A204.1 (cell line): Measurements from ENCODE around the gene S100A8.
A peak's percentile ranks its signal among the peaks of the same experiment; 100 is the strongest.
"Not testable (repeated sequence)": the region's sequence is repeated elsewhere in the genome, so short reads cannot be mapped to it uniquely, and the experiment has no call there.

ENCODE experiments used
- FAIRE-seq: peaks from 2 replicates; lab custom pipeline; 2012; peaks lifted over from hg19 to GRCh38; lab: Jason Lieb, UNC

Gene S100A8

GRCh38 chr1:153390938-153391710 lies at the start of gene S100A8:
Gene S100A8, minus strand, starts transcription at chr1:153391073. Its CDS starts 538 bp downstream, at chr1:153390535.
- no peak for FAIRE-seq

GRCh38 chr1:153439273-153439672 lies 48.4 kb upstream of the S100A8 start:
- no peak for FAIRE-seq

- FAIRE-seq: no peak
These were observed 47.7 kb upstream of the S100A8 start for GRCh38 chr1:153438599-153438998.

DNA sequence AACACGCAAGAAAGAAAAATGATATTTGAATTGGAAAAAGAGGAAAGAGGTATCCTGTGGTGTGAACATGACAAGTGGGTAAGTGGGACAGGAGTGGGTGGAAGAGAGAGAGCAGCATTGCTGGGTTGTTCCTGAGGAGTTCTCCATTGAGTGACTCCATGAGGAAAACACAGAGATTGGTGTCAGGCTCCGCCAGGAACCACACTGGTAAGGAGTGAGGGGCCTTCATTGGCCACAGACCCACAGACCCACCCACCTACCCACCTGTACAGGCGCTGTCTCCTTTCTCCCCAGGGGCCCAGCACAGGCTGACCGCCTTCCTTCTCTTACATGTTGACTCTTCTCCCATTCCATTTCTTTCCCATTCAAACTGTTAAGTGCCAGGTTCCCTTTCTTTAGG lies 46.4 kb upstream of the S100A8 start:
- no peak for FAIRE-seq

DNA sequence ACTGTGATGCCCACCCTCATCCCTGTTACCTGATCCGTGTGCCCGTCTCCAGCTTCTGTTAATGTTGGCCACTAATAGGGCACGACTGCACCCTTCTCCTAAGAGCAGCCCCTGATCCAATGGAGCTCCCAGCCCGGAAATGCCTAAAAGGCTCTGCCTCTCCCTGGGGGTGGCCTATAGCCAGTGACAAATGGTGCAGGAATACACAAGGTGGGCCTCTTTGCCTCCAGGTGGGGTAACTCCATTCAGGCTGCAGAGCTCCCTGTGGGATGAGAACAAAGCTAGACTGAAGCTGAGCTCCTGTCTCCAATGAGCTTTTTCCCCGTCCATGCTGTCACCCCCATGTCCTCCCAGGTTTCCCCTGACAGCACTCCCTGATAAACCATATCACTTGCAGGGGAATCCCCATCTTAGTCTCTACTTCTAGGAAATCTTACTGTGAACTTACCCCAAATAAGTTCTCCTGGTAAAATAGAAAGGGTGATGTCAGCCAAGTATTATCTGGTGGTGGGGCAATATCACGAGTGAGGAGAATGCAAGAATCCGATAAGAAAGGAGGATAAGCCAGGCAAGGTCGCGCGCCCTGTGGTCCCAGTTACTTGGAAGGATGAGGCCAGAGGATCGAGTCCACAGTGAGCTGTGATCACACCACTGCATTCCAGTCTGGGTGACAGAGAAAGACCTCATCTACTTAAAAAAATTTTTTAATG lies 44.0 kb upstream of the S100A8 start:
- FAIRE-seq: no peak

DNA sequence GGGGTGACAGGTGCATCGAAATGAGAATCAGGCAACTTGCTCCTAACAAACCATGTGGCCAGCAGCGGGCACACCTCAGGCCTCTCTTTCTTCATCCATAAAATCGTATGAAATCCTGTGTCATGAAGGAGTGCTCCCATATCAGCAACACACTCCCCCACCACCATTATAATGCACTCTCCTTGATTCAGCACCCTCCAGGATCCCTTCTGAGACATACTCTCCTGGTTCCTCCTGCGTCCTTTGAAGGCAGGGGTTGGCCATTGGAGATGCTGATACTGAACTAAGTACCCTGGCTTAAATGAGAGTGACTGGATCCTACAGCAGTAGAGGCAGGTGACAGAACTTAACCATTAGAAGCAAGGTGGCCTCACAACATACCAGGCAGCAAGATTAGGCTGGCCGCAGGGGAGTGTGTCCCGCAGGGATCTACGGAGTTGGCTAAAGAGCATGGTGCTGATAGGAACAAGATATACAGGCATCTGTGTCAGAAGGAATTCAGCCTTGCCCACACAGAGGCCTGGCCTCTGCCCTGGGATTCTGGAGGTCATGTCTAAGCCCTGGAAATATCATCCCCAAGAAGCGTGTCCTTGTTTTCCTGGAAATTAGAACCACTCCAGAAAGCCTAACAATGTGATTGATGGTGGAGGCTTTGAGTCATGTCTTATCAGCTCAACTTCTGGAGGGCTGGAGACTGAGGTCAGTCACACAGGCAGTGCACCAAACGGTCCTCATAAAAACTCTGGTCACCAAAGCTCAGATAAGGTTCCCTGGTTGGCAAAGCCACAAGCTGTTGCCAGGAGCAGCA lies 42.2 kb upstream of the S100A8 start:
- FAIRE-seq: no peak

GRCh38 chr1:153431928-153432327 lies 41.1 kb upstream of the S100A8 start:
- no peak for FAIRE-seq

- no peak for FAIRE-seq
These were observed 40.6 kb upstream of the S100A8 start for GRCh38 chr1:153431427-153431826.

DNA sequence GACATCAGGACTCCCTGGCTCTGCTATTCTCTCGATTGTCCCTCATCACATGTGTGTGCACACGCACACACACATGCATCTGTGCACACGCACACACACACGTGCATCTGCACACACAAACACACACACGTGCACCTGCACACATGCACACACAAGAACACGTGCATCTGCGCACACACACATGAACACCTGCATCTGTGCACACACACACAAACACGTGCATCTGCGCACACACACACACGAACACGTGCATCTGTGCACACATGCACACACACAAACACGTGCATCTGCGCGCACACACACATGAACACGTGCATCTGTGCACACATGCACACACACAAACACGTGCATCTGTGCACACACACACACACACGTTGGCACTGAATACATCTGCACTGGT lies 40.1 kb upstream of the S100A8 start:
- FAIRE-seq: no peak

DNA sequence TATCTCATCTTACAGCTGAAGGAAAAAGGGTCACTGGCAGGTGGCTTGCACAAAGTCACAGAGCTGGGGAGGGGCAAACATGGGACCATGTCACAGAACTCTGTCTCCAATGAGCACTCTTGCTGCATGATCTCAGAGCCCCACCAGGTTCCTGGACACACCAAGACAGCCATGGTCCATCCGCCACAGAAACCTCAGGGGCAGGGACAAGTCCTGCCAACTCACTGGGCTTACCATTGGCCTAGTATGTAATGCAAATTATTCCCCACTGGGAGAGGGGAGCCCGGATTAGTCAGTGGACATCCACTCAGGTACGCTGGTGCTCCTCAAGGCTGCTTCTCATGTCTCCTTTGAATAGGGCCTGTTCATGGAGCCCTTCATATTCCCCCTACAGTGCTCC lies 39.7 kb upstream of the S100A8 start:
- FAIRE-seq: no peak

DNA sequence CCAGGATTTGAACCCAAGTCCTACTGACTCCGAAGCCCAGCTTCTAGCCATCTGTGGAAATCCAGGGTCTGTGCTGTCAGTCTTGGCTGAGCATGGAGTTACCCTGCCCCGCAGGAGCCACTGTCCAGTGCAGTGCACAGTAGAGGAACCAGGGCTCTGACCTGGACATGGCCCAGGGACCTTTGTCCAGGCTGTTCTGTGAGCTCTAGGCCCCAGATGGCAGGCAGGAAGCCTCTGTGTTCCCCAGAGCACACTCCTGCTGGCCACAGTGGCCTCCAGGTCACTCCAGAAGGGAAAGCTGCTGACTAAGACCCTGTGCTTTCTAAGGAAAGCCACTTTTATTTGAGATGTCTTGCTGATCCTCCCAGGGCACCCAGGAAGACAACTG lies 39.3 kb upstream of the S100A8 start:
- FAIRE-seq: no peak

GRCh38 chr1:153429266-153430165 lies 38.6 kb upstream of the S100A8 start:
- no peak for FAIRE-seq

DNA sequence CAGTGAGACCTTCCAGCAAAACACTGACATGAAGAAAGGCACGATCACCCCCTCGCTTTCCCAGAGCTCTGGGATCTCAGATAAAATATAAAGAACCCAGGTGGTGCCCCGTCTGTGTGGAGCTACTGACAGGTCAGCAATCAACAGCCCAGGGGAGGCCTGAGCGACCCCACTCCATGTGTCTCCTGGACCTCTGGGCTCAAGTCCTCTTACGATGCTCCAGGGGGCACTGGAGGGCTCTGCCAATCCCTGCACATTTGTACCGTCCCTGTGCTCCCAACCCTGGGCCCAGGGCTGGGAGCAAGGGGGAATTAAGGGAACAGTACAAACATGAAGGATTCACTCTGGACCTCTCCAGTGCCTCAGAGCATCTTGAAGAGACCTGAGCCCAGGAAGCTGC lies 37.9 kb upstream of the S100A8 start:
- FAIRE-seq: no peak

GRCh38 chr1:153428073-153428638 lies 37.3 kb upstream of the S100A8 start:
- FAIRE-seq: no peak

GRCh38 chr1:153426809-153427208 lies 35.9 kb upstream of the S100A8 start:
- no peak for FAIRE-seq

DNA sequence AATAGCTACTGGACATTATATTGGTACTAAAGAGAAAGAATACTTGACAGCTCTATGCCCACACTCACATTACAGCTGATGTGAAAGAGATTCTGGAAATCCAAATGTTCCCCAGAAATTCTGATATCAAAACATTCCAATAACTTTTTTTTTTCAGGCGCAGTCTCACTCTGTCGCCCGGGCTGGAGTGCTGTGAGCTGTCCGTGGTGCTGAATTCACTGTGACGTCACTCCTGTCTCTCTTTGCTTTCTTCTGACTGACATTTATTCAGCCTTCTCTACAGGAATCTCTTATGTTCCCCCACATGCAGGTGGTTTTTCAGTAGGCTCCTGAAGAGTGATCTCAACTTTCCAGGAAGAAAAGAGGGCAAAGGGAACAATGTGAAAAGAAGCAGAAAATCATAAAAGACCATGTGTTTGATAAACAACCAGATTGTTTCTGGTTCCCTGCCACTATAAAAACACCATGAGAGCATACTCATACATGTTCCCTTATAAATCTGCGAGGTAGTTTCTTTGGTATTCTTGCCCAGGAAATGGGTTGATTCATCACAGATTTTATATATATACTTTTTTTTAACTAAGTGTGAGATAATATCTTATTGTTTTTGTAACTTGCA lies 31.7 kb upstream of the S100A8 start:
- peak; percentile 16 for FAIRE-seq

DNA sequence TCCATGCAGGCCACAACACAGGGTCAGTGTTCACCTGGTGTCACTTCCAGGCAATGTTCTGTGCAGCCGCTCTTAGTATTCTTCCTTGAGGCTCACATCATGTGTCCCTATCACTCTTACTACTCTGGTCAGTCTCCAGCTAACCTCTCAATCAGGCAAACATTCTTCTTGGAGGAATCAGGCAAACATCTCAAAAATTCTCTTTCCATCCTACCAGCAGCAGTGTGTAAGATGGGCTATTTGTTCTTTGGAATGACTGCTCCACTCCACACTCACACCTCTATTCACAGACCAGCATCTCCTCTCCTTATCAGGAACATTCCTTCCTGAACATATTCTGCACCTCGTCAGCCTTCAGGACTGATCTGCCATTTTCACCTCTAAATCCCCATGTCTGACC lies 29.4 kb upstream of the S100A8 start:
- no peak for FAIRE-seq

DNA sequence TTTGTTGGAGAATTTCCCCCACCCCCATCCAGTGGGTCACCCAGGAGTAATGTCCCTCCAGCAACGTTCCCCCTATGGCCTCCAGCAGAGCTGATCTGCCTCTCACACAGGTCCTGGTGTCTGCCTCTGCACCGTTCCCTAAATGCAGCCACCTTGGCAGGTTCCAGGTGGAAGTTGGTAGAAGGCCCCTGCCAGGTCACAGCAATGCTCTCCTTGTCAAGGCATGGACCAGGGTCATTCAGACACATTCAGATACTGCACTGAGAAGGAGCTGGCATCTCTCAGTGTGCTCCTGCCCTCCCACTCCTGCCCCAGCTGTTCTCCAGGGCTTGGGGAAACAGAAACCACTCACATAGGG lies 28.5 kb upstream of the S100A8 start:
- not testable (repeated sequence) for FAIRE-seq

- FAIRE-seq: not testable (repeated sequence)
These were observed 28.0 kb upstream of the S100A8 start for GRCh38 chr1:153418758-153419435.

- FAIRE-seq: no peak
These were observed 26.4 kb upstream of the S100A8 start for GRCh38 chr1:153417136-153417888.
